Hindlimb muscle (tissue), 1 donor: ENCODE results near the gene CHST11. TPM values are rescaled to one million over a fixed set of nuclear protein-coding genes. Genes with fewer than 3 reads are reported as not detected.
"Not testable (repeated sequence)": the region's sequence is repeated elsewhere in the genome, so short reads cannot be mapped to it uniquely, and the experiment has no call there.

Experiments used
- DNase-seq: peaks from one replicate; pipeline ENCODE4 v3.0.0-alpha.2; 2013
- polyA plus RNA-seq: library from polyadenylated mRNA; unstranded; fragments of 120-200 nt; gene quantifications from one replicate; pipeline ENCODE4 v1.2.1, GENCODE V29; 2013; ENCODE audit not compliant: insufficient read length

Gene CHST11
- polyA plus RNA-seq, 1 donor = 4.0 TPM

DNA sequence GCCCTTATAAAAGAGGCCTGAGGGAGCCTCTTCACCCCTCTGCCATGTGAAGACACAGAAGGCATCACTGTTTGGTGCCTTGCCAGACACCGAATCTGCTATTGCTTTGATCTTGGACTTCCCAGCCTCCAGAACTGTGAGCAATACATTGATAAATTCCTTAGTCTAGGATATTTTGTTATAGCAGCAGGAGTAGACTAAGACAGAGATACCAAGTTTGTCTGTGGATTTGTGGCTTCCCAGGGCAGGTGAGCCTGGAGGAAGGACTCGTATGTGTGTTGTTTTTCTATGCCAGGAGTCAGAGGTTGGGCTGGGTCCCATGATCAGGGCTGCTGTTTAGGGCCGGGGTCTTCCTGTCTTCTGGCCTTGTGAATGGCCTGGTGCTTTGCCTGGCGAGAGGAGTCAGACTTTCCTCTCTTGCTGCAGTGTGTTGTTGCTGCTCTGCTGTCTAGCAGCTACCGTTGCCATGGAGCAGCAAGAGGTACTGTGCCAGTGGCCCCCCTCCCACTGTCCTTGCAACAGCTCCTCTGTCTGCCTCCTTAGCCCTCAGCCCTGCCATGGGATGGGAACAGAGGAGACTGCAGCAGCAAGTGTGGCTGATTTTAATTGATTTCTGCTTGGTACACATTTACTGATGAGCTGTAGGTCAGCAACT lies 111.2 kb downstream of the CHST11 start:
- DNase-seq = no peak

DNA sequence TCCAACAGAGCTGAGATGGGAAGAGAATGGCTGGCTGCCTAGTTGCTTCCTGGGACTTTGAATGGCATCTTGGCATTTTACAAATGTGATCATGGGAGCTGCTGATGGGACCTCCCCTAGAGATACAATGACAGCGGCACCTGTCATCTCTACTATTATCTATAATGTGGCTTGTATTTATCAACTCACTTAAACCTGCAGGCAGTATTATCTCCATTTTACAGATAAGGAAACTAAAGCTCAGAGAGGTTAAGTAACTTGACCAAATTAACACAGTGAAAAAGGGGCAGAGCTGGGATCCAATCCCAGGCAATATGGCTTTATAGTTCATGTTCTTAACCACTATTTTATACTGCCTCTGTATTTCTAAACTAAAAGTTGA lies 111.7 kb downstream of the CHST11 start:
- DNase-seq = no peak

DNA sequence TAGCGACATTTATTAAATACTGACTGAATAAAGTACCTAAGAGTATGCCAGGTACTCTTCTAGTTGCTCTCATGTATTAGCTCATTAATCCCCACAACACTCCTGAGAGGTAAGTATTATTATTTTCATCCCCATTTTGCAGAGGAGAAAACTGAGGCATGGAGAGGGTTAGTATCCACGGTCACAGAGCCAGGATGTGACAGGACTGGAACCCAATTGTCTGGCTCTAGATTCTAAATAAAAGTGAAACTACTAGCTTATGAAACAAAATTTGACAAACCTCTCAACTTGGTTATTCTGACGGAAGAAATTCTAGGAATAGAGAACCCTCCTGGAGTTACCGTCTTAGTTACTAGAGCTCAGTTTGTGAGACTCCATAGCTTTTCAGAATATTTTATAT lies 112.2 kb downstream of the CHST11 start:
- DNase-seq = no peak

GRCh38 chr12:104569346-104570173 lies 112.8 kb downstream of the CHST11 start:
- no peak for DNase-seq

GRCh38 chr12:104570174-104570907 lies 113.6 kb downstream of the CHST11 start:
- DNase-seq = no peak

GRCh38 chr12:104571328-104571727 lies 114.6 kb downstream of the CHST11 start:
- no peak for DNase-seq

- not testable (repeated sequence) for DNase-seq
These were observed 117.6 kb downstream of the CHST11 start for GRCh38 chr12:104574353-104574752.

GRCh38 chr12:104574758-104575157 lies 118.0 kb downstream of the CHST11 start:
- DNase-seq = not testable (repeated sequence)

GRCh38 chr12:104575442-104576186 lies 118.9 kb downstream of the CHST11 start:
- no peak for DNase-seq

DNA sequence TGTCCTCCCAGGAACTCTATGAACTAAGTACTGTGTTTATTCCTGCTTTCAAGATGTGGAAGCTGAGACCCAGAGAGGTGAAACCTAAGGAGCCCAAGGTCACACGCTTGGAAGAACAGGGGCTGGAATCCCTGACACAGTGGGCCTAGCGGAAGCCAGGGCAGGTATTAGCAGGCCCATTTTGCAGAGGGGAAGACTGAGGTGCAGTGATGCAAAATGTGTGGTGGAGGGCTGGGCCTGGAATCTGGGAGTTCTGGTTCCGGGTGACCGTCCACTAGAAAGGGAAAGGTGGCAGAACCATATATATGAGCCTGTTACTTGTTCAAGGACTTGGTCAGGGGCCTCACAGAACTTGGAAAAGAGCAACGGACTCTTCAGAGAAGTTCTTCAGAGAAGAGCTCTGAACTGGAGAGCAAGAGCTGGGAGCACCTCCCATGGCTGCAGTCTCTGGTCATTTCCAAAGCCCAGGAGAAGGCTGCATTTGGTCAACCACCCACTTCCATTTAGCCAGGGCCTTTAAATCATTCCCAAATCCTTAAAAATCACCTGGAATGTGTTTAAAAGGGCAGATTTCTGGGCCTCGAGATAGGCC lies 119.5 kb downstream of the CHST11 start:
- DNase-seq = no peak

DNA sequence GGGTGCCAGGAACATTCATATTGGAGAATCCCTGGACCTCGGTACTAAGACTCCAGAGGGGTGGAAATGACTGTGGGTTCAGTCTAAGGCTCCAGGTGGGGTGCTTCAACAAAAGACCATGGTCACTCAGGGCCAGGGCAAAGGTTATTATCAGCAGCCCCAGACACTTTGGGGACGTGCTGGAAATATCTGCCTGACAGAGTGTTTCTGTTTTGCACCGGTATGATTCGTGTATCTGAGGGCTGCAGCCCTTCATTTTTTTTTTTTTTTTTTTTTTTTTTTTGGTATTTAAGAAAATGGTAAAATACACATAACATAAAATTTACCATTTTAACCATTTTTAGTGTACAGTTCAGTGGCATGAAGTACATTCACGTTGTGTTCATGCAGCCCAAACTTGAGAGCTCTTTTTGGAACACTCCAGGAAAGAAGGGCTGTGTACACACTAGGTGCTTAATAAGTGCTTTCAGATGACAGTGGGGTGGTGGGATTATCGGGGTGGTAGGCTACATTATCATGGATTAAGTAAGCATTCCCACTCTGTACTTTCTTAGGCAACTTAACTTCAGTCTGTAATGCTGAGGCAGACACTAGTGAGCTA lies 120.3 kb downstream of the CHST11 start:
- no peak for DNase-seq

- no peak for DNase-seq
These were observed 120.8 kb downstream of the CHST11 start for GRCh38 chr12:104577581-104577981.

GRCh38 chr12:104578453-104578852 lies 121.7 kb downstream of the CHST11 start:
- no peak for DNase-seq

GRCh38 chr12:104579718-104580495 lies 123.2 kb downstream of the CHST11 start:
- no peak for DNase-seq

- no peak for DNase-seq
These were observed 124.3 kb downstream of the CHST11 start for GRCh38 chr12:104581005-104581570.

GRCh38 chr12:104582739-104583138 lies 126.0 kb downstream of the CHST11 start:
- no peak for DNase-seq

DNA sequence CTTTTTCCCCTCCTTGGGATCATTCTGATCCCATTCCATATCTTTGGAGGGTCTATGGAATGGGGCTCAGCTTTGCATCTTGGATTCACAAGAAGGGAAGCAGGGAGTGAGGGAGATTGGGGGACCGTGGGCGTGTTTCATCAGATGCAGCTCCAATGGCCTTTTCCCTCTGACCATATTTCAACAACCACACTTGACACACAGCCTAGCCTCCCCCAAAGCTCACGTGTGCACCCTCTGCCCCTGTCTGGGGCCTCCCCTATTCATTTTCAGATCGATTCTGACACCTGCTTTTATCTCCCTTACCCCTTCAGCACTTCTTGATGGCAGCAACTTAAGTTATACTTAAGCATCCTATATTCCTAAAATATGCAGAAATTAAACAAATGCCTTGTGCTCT lies 126.6 kb downstream of the CHST11 start:
- DNase-seq = no peak

DNA sequence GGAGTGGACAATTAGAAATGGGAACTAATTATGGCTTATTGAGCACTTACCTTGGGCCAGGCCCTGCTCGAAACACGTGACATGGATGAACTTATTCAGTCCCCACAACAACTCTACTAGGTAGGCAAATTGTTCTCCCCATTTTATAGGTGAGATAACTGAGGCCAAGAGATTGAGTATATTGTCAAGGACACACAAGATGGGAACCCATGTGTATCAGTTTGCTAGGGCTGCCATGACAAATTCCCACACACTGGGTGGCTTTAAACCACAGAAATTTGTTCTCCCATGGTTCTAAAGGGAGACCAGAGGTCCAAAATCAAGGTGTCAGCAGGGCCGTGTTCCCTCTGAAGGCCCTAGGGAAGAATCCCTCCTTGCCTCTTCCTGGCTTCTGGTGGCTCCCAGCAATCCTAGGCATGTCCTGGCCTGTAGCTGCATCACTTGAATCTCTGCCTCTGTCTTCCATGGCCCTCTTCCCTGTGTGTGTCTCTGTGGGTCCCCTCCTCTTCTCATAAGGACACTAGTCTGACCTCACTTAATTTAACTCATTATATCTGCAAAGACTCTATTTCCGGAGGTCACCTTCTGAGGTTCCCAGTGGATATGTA lies 128.8 kb downstream of the CHST11 start:
- DNase-seq = no peak

DNA sequence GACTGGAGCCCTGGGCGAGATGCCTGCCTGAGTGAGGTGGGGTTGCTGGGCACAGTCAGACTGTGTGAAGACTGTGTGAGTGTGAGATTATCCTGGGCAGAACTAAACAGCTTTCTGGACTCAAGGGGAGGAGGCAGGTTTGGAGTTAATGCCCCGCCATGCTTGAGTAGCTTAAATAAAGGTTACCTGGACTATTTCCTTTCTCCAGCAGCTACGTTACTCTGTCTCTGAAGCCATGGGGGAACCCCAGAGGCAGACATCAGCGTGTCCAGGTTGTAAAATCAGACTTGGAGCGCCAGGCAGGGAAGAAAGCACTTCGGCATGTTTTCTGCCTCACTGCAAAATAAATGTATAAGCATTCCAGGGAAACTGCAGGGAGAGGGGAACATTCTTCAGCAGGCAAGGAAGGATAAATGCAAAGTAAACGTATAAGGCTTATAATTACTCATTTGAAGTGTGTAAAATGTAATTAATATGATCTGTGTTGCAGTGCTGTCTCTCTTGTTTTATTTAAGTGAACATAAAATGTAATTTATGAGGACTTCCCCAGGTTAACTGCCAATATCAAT lies 129.7 kb downstream of the CHST11 start:
- DNase-seq = no peak
